ENCODE data around the gene PRKCE. TPM values are rescaled to one million over a fixed set of nuclear protein-coding genes. Genes with fewer than 3 reads are reported as not detected.

The PRKCE gene
- total RNA-seq, 2 donors from 2014 or later, result 5.8 to 18.1 TPM

DNA sequence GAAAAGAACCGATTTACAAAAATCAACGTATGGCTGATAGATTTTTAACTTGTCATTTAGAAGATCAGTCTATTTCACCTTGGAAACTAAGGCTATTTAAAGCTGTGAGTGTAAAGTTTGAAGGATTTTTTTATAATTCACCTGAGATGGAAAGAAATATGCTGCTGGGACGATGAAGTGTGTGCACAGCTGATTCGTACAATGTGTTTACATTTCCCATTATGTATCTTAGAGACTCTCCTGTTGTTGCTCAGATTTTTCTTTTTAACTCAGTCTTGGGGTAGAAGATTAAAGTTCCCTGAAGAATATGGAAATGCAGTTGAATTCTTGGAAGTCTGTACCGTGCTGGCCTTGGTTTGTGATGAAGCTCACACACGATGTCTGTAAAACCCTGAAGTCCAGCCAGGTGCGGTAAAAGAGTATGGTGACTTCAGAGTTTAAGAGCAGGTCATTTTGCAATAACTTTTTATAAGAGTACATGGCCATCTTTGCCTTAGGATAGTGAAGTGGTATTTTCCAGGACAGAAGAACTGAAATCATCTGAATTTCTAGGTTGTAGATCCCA, 250.1 kb downstream of the PRKCE start:
- no peak overlapping the region for H3K27ac ChIP-seq
- no peaks in the 10 kb centered on the region for H3K4me1 ChIP-seq (ENCODE audit: control insufficient read depth in 1 of 2, low read depth in 2 of 2)
- TF ChIP-seq CTCF (IDR thresholded peaks at IDR 0.05), result no peak

DNA sequence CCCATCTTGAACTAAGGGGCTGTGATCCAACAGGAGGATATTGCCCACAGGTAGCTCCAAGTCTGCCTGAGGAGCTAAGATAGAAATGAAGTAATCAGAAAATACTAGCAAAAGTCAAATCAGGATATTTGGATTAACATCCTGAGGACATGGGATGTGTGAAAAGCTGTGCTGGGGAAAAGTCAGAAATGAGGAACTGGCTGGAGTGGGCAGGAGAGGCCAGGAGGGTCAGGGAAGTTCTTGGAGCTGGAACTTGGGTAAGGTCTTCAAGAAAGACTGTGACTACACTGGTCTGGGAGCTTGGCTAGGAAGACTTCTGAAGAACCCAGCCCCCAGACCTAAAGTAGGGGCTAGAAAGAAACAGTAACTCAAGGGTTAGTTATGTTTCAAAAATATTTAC, 250.9 kb downstream of the PRKCE start:
- Histone ChIP-seq H3K27me3 (replicated peaks; ENCODE audit: insufficient read depth) (no peaks in the 10 kb centered on the region), H3K4me3 (no peak overlapping the region), H3K9me3 (no peaks in the 10 kb centered on the region), H3K27ac (no peak overlapping the region), H3K36me3 (no peaks in the 10 kb centered on the region), H3K4me1 (ENCODE audit: control insufficient read depth in 1 of 2, low read depth in 2 of 2) (no peaks in the 10 kb centered on the region)
- ATAC-seq (ENCODE audit: insufficient number of reproducible peaks, low FRiP score, low read depth), result no peak
- no peak for TF ChIP-seq CTCF (IDR thresholded peaks at IDR 0.05)
- DNase-seq (ENCODE audit: low spot score), result no peak

More for the DNA sequence above, 250.1 kb downstream of the PRKCE start:
- DNase-seq (ENCODE audit: low spot score), result no peak
- no peaks in the 10 kb centered on the region for H3K27me3 ChIP-seq (replicated peaks; ENCODE audit: insufficient read depth)
- H3K36me3 ChIP-seq, result no peaks in the 10 kb centered on the region
- ATAC-seq (ENCODE audit: insufficient number of reproducible peaks, low FRiP score, low read depth), result no peak
- H3K4me3 ChIP-seq, result no peak overlapping the region
- H3K9me3 ChIP-seq, result no peaks in the 10 kb centered on the region

- no peaks in the 10 kb centered on the region for H3K9me3 ChIP-seq
- H3K36me3 ChIP-seq, result no peaks in the 10 kb centered on the region
- no peak for ATAC-seq (ENCODE audit: insufficient number of reproducible peaks, low FRiP score, low read depth)
- no peak for TF ChIP-seq CTCF (IDR thresholded peaks at IDR 0.05)
- no peaks in the 10 kb centered on the region for H3K4me1 ChIP-seq (ENCODE audit: control insufficient read depth in 1 of 2, low read depth in 2 of 2)
- H3K27ac ChIP-seq, result no peak overlapping the region
- no peak for DNase-seq (ENCODE audit: low spot score)
- no peak overlapping the region for H3K4me3 ChIP-seq
- H3K27me3 ChIP-seq (replicated peaks; ENCODE audit: insufficient read depth), result no peaks in the 10 kb centered on the region
Observed at GRCh38 chr2:45902781-45903375, 251.4 kb downstream of the PRKCE start.

GRCh38 chr2:45904267-45904945, 252.9 kb downstream of the PRKCE start:
- Histone ChIP-seq H3K4me3 (no peak overlapping the region), H3K4me1 (ENCODE audit: control insufficient read depth in 1 of 2, low read depth in 2 of 2) (no peaks in the 10 kb centered on the region), H3K27me3 (replicated peaks; ENCODE audit: insufficient read depth) (no peaks in the 10 kb centered on the region), H3K27ac (no peak overlapping the region), H3K9me3 (no peaks in the 10 kb centered on the region), H3K36me3 (no peaks in the 10 kb centered on the region)
- ATAC-seq (ENCODE audit: insufficient number of reproducible peaks, low FRiP score, low read depth), result no peak
- TF ChIP-seq CTCF (IDR thresholded peaks at IDR 0.05), result no peak
- no peak for DNase-seq (ENCODE audit: low spot score)

GRCh38 chr2:45904946-45905631, 253.6 kb downstream of the PRKCE start:
- DNase-seq (ENCODE audit: low spot score), result no peak
- Histone ChIP-seq H3K27me3 (replicated peaks; ENCODE audit: insufficient read depth) (no peaks in the 10 kb centered on the region), H3K27ac (no peak overlapping the region), H3K9me3 (no peaks in the 10 kb centered on the region), H3K4me3 (no peak overlapping the region), H3K36me3 (no peaks in the 10 kb centered on the region), H3K4me1 (ENCODE audit: control insufficient read depth in 1 of 2, low read depth in 2 of 2) (no peaks in the 10 kb centered on the region)
- no peak for TF ChIP-seq CTCF (IDR thresholded peaks at IDR 0.05)
- no peak for ATAC-seq (ENCODE audit: insufficient number of reproducible peaks, low FRiP score, low read depth)
